AG08396 (cell line): Measurements from ENCODE around the gene MYL5.
"Not testable (repeated sequence)": the region's sequence is repeated elsewhere in the genome, so short reads cannot be mapped to it uniquely, and the experiment has no call there.

Source experiments
- DNase-seq: peaks from one replicate; pipeline ENCODE4 v3.0.0; 2012; ENCODE audit warnings: low spot score, mixed read lengths

MYL5 gene, protein sequence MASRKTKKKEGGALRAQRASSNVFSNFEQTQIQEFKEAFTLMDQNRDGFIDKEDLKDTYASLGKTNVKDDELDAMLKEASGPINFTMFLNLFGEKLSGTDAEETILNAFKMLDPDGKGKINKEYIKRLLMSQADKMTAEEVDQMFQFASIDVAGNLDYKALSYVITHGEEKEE

DNA sequence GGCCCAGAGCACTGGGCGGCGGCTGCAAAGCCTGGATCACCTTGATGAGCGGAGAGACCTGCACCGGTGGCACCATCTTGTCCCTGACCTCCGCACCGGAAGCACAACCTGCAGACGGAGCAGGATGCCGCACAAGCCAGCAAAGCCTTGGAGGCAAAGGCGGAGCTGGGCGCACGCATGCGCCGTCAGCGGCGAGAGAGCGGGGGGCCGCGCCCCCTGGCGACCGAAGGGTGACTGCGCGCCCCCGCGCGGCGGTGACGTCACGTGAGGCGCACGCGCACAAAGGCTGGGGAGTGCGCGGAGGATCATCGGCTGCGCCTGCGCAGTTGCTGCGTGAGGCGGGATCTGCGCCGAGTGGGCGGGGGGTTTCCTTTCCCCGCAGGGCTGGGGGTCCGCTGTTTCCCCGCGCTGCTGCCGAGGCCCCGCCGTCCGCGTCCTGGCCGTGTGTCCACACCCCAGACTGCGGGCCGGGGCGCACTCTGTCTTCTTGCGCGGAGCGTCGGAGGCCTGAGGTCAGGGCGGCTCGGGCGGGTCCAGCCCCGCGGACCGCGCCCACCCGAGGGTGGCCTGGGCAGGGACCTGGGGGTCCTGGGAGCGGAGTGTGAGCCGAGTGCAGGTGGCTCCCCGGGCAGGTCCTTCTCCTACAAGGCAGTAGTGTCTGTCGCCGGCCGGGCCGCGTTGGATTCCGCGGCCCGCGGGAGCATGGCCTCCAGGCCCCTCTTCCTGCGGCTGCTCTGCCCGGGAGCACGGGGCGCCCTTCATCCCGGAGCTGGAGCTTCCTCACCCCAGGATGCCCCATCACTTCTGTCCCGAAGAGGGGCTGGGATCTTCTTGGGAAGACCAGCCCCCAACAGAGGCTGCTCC, at the start of gene MYL5, which contains the start of gene ATP5ME:
Gene MYL5 (plus strand): TSS at position 371 of the 864 bp plus-strand sequence. CDS start 3,485 bp downstream, outside the sequence.
Gene ATP5ME (minus strand): TSS at position 105 of the 864 bp plus-strand sequence. CDS start 29 bp downstream, at position 76.
- DNase-seq = peak; percentile 100

DNA sequence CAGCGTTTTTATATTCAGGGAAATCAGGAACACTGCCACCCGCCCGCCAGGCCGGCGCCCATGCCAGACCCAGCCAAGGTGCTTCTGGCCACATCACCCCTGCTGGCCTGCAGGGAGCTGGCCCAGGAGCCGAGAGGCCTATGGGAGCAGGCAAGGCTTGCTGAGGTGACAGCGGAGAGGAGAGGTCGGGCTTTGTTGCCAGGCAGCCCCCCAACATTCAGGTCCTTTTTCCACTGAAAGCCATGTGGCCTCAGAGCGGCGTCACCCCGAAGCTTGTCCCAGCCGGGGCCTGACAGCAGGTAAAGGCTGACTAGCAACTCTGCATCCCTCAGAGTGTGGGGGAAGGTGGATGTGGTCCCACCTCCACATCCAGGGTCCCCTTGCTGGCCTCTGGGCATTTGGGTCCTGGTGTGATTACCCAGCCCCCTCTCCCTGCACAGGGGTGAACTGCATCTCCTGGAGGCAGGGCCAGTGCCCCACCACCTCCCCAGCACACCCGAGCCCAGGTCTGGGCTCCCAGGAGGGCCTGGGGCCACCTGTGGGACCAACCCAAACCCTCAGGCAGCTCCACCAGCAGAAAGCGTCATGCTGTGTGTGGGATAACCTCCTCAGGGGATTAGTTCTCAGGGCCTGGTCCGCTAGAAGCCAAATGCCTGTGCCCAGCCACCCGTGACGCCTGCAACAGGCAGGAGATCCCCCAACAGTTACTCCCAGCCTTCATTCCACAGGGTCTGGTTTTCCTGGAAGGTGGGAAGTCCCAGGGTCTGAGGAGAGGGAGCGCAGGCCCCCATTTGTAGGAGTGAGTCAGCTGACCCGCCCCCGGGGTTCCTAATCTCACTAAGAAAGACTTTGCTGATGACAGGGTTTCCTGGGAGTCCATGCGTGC, 49.4 kb upstream of the MYL5 start, which contains the start of gene PDE6B:
Gene PDE6B (plus strand): TSS at position 869 of the 886 bp plus-strand sequence. CDS start 54 bp downstream, outside the sequence.
- no peak for DNase-seq

DNA sequence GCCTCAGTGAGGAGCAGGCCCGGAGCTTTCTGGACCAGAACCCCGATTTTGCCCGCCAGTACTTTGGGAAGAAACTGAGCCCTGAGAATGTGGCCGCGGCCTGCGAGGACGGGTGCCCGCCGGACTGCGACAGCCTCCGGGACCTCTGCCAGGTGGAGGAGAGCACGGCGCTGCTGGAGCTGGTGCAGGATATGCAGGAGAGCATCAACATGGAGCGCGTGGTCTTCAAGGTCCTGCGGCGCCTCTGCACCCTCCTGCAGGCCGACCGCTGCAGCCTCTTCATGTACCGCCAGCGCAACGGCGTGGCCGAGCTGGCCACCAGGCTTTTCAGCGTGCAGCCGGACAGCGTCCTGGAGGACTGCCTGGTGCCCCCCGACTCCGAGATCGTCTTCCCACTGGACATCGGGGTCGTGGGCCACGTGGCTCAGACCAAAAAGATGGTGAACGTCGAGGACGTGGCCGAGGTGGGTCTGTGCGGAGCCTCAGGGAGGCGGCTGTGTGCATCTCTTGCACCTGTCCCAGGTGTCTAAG, 48.6 kb upstream of the MYL5 start:
- no peak for DNase-seq

DNA sequence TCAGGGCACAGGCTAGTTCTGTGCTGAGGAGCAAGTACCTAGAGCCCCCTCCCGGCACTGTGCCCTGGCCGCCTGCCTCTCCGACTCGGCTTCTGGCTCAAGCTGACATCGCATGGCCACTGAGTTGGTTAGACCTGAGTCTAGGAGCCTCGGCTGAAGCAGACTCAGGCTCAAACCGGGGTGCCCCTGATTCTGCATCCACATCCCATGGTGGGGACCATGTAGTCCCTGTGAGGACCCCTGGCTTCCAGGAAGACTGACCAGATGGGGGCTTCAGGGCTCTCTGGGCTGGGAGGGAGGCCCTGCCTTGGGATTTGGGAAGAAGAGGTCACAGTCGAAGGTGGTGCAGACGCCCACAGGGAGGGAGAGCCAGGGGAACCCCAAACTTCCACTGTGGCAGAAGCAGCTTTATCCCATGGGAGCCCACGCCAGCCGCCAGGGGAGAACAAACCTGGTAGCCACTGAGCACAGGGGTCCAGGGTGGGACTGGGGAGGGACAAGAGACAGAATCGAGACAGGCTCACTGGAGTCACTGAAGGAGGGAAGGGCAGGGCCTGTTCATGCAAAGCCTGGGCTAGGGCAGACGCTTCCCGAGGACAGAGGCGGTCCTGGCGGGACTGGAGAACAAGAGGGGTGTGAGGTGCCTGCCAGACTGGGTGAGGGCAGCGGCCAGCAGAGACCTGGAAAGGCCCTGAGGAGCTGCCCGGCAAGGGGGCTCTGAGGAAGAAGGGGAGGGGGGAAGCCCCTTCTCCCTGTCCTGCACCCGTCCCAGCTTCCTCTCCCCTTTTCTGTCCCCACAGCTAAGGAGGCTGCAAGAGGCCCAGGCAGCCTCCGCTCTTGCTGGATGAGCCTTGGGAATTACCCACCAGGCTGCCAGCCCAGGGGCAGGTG, 47.9 kb upstream of the MYL5 start:
- no peak for DNase-seq

DNA sequence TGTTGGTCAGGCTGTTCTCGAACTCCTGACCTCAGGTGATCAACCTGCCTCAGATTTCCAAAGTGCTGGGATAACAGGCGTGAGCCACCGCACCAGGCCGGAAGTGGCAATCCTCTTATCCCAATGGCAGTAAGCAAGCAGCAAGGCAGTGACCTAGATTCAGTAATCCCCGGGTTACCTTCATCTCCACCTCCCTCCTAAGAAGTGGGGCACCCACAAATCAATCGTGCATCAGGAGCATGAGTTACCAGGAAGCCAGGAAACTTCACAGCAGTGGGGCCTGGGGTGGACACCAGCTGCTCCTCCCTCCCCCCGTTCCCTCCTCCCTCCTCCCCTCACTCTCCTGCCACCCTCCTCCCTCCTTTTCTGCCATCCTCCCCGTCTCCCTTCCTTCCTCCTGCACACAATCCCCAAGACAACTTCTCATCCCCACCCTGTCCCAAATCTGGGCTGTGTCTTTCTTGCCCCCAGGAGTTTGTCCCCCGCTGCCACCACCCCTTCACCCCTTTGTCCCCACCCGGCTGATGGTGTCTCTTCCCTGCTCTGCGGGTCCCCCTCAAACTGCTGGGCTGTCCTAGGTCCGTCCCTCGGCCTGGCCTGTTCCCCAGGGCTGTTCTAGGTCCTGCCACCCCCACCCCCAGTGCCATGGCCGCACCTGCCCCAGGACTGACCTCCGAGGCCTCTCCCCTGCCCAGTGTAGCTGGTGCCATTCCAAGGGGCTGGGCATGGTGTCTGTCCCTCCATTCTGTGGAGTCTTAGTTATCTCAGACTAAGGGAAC, 46.8 kb upstream of the MYL5 start:
- DNase-seq = no peak

DNA sequence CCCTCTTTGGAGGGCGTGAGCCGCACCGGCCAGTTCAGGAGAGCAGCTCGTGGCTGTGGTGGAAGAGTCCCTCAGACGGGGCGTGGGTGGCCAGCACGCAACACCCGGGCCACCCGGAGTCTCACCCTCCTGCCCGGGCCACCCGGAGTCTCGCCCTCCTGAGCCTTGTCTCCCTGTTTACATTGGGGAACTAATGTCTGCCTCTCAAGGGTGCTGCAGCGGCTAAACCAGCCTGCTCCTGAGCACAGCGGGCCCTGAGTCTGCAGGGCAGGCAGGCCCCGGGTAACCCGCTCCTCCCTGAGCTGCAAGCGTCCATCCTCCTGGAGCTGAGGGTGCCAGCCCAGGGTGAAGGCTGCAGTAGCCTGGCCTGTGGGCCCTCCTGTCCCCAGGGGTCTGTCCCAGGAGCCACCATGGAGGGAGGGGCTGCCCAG, 46.0 kb upstream of the MYL5 start:
- DNase-seq = no peak

DNA sequence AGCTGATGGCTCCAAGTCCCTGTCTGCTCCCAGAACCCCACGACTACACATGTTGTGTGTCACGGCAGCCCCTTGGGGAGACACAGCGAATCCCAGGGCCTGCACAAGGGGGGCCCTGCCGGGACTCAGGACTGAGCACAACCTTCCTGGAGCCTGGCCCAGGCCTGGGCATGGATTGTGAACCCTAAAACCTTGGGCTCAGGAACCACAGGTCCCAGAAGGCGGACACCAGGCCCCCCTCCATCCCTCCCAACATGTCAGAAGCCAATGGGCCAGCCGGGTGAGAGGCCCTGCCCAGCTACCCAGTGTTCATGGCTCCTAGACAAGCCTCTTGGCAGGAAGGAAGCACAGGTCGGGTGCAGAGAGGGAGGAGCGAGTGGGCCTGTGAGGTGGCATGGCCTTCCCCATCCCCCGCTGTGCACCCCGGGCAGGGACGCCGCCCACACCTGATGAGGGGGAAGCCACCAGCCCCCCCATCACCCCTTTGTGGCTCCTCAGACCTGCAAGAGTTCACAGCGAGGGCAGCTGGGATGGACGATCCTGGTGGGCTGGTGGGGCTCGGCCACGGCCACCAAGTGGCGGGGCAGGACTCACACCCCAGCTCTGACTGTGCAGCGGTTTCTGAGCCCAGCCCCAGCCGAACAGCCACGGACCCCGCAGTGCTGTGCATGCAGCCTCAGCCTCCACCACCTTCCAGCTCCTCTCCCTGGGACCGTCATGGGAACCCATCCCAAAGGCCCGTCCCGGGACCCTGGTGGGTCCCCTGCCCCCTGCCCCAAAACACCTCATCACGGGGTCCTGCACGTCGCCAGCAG, 45.3 kb upstream of the MYL5 start:
- no peak for DNase-seq

DNA sequence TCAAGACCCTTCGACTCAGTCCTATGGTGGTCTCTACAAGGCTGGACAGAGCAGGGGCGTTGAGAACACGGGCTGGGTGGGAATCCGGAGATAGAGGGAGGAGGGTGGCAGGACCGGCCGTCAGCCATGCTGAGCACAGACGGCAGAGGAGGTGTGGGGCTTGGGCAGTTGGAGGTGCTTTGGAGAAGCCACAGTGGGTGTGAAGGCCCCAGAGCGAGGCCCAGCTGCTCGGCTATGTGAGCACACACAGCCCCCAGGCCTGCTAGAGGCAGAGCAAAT, 44.8 kb upstream of the MYL5 start:
- no peak for DNase-seq

DNA sequence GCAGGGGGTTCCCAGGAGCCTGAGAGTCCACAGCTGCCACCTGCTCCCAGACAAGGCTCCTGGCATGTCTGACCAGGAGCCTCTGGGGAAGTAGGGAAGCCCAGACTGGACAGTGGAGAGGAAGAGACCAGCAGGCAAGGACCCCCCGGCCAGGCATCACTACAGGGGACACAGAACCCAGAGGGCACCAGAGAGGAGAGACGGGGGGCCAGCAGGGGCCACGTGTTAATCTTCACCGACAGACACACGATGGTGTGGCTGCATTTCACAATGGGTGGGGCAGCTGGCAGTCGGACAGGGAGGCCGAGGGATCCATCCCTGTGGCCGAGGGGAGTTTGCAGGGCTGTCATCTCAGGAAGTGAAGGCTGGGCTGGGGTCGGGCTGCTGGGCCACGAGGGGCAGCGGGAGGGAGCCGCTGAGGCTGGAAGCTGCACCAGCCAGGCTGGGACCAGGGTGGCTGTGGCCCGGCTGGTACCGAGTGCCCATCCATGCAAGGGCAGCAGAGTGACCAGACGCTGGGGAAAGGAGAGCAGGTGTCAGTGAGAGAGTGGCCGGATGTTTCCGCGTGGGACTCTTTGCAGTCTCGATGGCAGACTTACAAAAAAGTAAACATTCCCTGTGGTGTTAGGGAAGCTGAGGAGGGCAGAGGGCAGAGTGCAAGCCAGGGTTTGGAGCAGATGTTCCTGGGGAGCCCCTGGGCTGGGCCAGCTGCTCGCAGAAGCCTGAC, 44.3 kb upstream of the MYL5 start:
- no peak for DNase-seq

DNA sequence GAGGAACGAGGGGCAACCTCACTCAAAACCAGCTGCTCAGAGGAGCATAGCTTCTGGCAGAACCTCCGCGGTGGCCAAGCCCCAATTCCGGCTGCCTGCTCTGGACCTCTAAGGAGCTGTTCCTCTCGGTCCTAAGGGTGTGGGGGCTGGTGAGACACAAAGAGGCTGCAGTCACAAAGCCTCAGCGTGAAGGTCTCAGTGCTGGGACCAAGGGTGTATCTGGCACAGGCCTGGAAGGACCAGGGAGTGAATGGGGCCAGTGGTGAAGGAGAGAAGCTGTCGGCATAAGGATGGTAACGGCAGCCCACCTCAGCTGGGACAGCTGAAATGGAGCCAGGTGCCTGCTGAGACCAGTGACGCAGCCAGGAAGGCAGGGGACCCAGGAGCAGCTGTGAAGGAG, 43.7 kb upstream of the MYL5 start:
- no peak for DNase-seq

DNA sequence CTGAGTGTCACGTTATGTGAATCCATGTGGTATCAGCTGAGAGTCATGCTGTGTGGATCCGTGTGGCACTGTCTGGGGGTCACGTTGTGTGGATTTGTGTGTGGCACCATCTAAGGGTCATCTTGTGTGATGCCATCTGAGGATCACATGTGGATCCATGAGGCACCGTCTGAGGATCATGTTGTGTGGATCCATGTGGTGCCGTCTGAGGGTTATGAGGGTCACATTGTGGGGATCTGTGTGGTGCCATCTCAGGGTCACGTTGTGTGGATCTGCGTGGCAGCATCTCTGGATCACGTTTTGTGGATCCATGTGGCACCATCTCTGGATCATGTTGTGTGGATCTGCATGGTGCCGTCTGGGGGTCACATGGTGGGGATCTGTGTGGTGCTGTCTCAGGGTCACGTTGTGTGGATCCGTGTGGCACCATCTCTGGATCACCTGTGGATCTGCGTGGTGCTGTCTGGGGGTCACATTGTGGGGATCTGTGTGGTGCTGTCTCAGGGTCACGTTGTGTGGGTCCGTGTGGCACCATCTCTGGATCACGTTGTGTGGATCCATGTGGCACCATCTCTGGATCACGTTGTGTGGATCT, 42.0 kb upstream of the MYL5 start:
- DNase-seq = no peak

DNA sequence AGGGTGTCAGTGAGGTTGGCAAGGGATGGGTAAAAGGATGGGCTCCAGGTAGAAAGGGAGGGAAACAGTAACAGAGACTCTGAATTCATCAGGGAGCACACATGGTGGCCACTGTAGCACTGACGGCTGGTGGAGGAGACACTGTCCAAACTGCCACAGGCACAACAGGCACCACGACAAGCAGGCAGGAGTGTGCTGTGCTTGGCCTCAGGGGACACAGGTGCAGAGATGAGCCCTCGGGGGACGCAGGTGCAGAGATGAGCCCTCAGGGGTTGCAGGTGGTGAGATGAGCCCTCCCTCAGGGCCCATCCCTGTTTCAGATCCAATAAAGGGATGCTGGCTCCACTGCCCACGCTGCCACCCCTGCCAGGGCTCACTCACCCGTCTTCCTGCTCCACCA, 41.4 kb upstream of the MYL5 start:
- DNase-seq = no peak

DNA sequence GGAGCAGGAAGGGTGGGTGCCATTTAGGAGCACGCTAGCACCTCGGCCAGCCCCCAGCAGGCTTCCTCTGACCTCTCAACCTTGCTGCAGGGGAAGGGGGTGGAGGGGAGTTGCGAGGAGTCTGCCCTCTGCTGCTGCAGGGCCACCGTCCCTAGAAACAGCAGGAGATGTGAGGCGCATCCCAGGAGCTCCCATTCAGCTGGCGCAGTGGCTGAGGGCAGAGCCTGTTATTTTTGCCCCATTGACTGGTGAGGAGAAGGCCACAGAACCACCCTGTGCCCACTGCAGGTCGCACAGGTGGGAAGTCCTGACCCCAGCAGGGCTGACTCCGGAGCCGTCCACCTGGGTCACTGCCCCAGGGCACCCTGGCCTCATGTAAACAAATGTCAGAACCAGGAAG, 40.9 kb upstream of the MYL5 start:
- no peak for DNase-seq

DNA sequence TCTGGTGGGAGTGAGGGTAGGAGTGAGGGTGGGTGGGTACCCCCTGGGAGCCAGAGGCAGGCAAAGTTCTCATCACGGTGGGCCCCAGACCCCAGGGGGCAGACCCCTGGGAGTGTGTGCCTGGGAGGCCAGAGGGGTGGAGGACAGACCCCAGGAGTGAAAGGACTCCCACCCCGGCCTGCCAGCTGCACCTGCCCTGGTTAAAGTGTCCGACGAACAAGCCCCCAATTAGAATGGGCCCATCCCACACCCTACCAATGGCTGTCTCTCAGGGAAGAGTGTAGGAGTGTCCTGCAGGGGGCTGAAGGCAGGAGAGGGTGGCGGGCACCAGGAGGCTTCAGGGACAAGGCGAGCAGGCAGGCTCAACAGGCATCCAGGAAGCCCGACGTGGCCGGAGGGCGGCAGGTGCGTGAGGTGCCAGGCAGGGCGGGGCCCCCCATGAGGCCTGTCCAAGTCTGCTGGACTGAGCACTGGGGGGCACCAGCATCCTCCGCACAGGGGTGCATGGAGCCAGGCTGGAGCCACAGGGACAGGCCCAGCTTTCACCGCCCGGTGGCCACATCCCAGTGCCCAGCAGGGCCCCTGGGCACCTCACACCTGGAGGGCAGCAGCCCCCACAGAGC, 40.3 kb upstream of the MYL5 start:
- no peak for DNase-seq

DNA sequence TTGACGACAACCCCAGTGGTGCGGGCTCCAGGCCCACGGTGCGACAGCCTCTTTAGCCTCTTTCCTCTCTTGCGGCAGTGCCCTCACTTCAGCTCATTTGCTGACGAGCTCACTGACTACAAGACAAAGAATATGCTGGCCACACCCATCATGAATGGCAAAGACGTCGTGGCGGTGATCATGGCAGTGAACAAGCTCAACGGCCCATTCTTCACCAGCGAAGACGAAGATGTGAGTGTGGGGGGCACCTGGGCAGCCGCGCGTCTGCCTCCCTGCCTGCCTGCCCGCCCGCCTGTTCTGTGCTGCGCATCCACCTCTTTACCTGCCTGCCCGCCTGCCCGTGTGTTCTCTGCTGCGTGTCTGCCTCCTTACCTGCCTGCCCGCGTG, 39.8 kb upstream of the MYL5 start:
- DNase-seq = no peak

DNA sequence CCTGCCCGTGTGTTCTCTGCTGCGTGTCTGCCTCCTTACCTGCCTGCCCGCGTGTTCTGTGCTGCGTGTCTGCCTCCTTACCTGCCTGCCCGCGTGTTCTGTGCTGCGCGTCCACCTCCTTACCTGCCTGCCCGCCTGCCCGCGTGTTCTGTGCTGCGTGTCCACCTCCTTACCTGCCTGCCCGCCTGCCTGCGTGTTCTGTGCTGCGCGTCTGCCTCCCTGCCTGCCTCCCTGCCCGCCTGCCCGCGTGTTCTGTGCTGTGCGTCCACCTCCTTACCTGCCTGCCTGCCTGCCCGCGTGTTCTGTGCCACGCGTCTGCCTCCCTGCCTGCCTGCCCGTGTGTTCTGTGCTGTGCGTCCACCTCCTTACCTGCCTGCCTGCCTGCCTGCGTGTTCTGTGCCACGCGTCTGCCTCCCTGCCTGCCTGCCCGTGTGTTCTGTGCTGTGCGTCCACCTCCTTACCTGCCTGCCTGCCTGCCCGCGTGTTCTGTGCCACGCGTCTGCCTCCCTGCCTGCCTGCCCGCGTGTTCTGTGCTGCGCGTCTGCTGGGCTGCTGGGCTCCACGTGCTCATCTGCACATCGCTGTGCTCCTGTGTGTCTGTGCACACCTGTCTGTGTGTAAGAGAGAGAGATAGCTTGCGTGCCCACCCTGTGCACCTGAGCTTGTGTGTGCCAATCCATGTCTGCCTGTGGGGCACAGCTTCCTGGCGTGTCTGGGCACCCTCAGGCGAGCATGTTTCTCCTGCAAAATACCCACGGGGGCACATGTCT, 39.1 kb upstream of the MYL5 start:
- DNase-seq = not testable (repeated sequence)
